SU-DHL-6 (cell line): ENCODE measurements around the gene PRKCZ.

Source experiments
- H2AFZ ChIP-seq: fragments of 200-600 bp; sonication (generic); 2 replicates; pipeline ENCODE4 v1.6.1; 2014; ENCODE audit warnings: low read depth, mild to moderate bottlenecking, moderate library complexity, mixed read lengths, antibody characterized with exemption, low read length; ENCODE audit not compliant: severe bottlenecking
- H3F3A ChIP-seq: fragments of 200-600 bp; shearing (Covaris generic); 2 replicates; pipeline ENCODE4 v1.6.0; 2016; ENCODE audit warnings: antibody characterized with exemption, mild to moderate bottlenecking; ENCODE audit not compliant: insufficient read depth
- H3K27ac ChIP-seq: fragments of 200-600 bp; sonication (generic); 2 replicates; pipeline ENCODE4 v1.5.1; 2016; ENCODE audit warnings: low read depth, mild to moderate bottlenecking, low read length, moderate library complexity, mixed read lengths
- H3K27me3 ChIP-seq: fragments of 200-600 bp; sonication (generic), shearing (Covaris generic); 2 replicates; pipeline ENCODE4 v1.6.0; 2014; ENCODE audit warnings: mild to moderate bottlenecking, low read length
- H3K36me3 ChIP-seq: fragments of 200-600 bp; sonication (generic); 2 replicates; pipeline ENCODE4 v1.6.1; 2014; ENCODE audit warnings: mild to moderate bottlenecking, low read length, mixed read lengths
- H3K4me2 ChIP-seq: fragments of 300-600, 200-600 bp; shearing (Covaris generic), sonication (generic); 2 replicates; pipeline ENCODE4 v1.6.0; 2014; ENCODE audit warnings: low read length, low read depth, mild to moderate bottlenecking; ENCODE audit not compliant: poor library complexity, severe bottlenecking
- H3K4me3 ChIP-seq: fragments of 200-600 bp; sonication (generic); 2 replicates; pipeline ENCODE4 v1.5.1; 2014; ENCODE audit warnings: antibody characterized with exemption, low read length, mild to moderate bottlenecking, mixed read lengths; ENCODE audit not compliant: insufficient read depth, poor library complexity, severe bottlenecking
- H3K79me2 ChIP-seq: fragments of 200-600 bp; sonication (generic); 2 replicates; pipeline ENCODE4 v1.6.1; 2014; ENCODE audit warnings: mild to moderate bottlenecking, low read length, moderate library complexity; ENCODE audit not compliant: insufficient read depth
- H3K9ac ChIP-seq: fragments of 200-600 bp; sonication (generic); 2 replicates; pipeline ENCODE4 v1.7.0; 2014; ENCODE audit warnings: mild to moderate bottlenecking, low read length
- H3K9me2 ChIP-seq: fragments of 200-600 bp; sonication (generic); replicated peaks from 2 replicates; pipeline ENCODE4 v1.6.1; 2014; ENCODE audit warnings: low read length; ENCODE audit not compliant: insufficient read depth
- H3K9me3 ChIP-seq: fragments of 200-600 bp; sonication (generic); 2 replicates; pipeline ENCODE4 v1.6.1; 2014; ENCODE audit warnings: low read length, mixed read lengths; ENCODE audit not compliant: insufficient read depth
- H4K20me1 ChIP-seq: fragments of 200-600 bp; sonication (generic); 2 replicates; pipeline ENCODE4 v1.6.1; 2014; ENCODE audit warnings: low read depth, mild to moderate bottlenecking, antibody characterized with exemption, low read length, moderate library complexity, mixed read lengths
- CTCF ChIP-seq: fragments of 200-600 bp; sonication (generic); IDR thresholded peaks from one replicate; pipeline ENCODE4 v1.5.1; 2017; ENCODE audit warnings: antibody characterized with exemption, mild to moderate bottlenecking, low read length, moderate library complexity; ENCODE audit not compliant: insufficient read depth, poor library complexity, severe bottlenecking
- EZH2phosphoT487 ChIP-seq: fragments of 200-600 bp; sonication (generic), shearing (Covaris generic); conservative IDR thresholded peaks from 2 replicates; pipeline ENCODE4 v1.6.1; 2018; ENCODE audit warnings: mild to moderate bottlenecking, antibody characterized with exemption, low read length, moderate library complexity, mixed read lengths

The PRKCZ gene

DNA sequence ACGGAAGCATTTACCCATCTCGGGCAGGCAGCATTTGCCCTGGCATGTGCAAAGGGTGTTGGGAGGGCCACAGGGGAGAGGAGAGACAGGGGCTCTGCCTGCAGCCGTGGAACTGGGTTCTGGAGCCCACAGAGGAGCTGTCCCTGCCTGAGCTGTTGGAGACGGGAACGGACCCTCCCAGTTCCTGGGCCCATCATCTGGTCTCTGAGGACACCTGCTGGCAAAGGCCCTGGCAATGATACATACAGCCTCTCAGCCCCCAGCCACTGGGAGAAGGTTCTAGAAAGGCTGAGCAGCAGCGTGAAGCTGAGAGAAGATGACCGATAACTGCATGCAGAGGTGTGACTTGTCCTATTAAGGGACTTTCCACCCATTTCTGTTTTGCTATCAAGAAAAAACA lies 113.0 kb downstream of the PRKCZ start:
- no peaks in the 10 kb centered on the region for H3K36me3 ChIP-seq
- no peak overlapping the region for H3K4me2 ChIP-seq
- H4K20me1 ChIP-seq, result no peaks in the 10 kb centered on the region
- H2AFZ ChIP-seq, result no peak overlapping the region
- H3F3A ChIP-seq, result no peaks in the 10 kb centered on the region
- no peak overlapping the region for H3K9ac ChIP-seq
- H3K27me3 ChIP-seq, result no peaks in the 10 kb centered on the region
- H3K27ac ChIP-seq, result no peak overlapping the region
- no peaks in the 10 kb centered on the region for H3K79me2 ChIP-seq
- TF ChIP-seq EZH2phosphoT487 (no peak), CTCF (no peak)
- H3K9me3 ChIP-seq, result no peaks in the 10 kb centered on the region
- no peak overlapping the region for H3K4me3 ChIP-seq
- H3K9me2 ChIP-seq, result no peaks in the 10 kb centered on the region

GRCh38 chr1:2165646-2166045 lies 115.4 kb downstream of the PRKCZ start:
- no peaks in the 10 kb centered on the region for H4K20me1 ChIP-seq
- no peak overlapping the region for H3K9ac ChIP-seq
- H3K27ac ChIP-seq, result no peak overlapping the region
- no peaks in the 10 kb centered on the region for H3K9me2 ChIP-seq
- H3K79me2 ChIP-seq, result no peaks in the 10 kb centered on the region
- H3K9me3 ChIP-seq, result no peaks in the 10 kb centered on the region
- TF ChIP-seq EZH2phosphoT487 (no peak), CTCF (no peak)
- H3K4me3 ChIP-seq, result no peak overlapping the region
- no peak overlapping the region for H3K4me2 ChIP-seq
- H3K36me3 ChIP-seq, result no peaks in the 10 kb centered on the region
- no peaks in the 10 kb centered on the region for H3K27me3 ChIP-seq
- H3F3A ChIP-seq, result no peaks in the 10 kb centered on the region
- no peak overlapping the region for H2AFZ ChIP-seq

DNA sequence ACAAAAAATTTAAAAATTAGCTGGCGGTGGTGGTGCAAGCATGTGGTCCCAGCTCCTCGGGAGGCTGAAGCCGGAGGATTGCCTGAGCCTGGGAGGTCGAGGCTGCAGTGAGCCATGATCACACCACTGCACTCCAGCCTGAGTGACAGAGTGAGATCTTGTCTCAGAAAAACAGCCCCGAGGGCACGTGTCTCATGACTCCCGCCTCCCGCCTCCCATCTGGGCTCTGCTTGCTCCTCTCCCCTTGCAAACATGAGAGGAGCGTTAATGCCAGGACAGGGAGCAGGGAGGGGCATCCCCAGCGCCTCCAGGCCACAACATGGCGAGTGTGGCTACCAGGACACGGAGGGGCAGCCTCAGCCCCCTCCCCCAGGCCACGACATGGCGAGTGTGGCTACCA lies 116.0 kb downstream of the PRKCZ start:
- no peaks in the 10 kb centered on the region for H3K27me3 ChIP-seq
- no peak overlapping the region for H3K4me3 ChIP-seq
- no peaks in the 10 kb centered on the region for H3K9me3 ChIP-seq
- no peaks in the 10 kb centered on the region for H3K36me3 ChIP-seq
- H3K9ac ChIP-seq, result no peak overlapping the region
- H3K4me2 ChIP-seq, result no peak overlapping the region
- H3K27ac ChIP-seq, result no peak overlapping the region
- H3K79me2 ChIP-seq, result no peaks in the 10 kb centered on the region
- H4K20me1 ChIP-seq, result no peaks in the 10 kb centered on the region
- no peak for TF ChIP-seq CTCF
- TF ChIP-seq EZH2phosphoT487, result no peak
- H2AFZ ChIP-seq, result no peak overlapping the region
- H3F3A ChIP-seq, result no peaks in the 10 kb centered on the region
- H3K9me2 ChIP-seq, result no peaks in the 10 kb centered on the region

- H3K9me2 ChIP-seq, result no peaks in the 10 kb centered on the region
- no peak overlapping the region for H3K27ac ChIP-seq
- H3K9ac ChIP-seq, result no peak overlapping the region
- H3K79me2 ChIP-seq, result no peaks in the 10 kb centered on the region
- TF ChIP-seq EZH2phosphoT487, result no peak
- TF ChIP-seq CTCF, result no peak
- no peak overlapping the region for H3K4me2 ChIP-seq
- H2AFZ ChIP-seq, result no peak overlapping the region
- no peaks in the 10 kb centered on the region for H3K9me3 ChIP-seq
- no peaks in the 10 kb centered on the region for H3K36me3 ChIP-seq
- no peaks in the 10 kb centered on the region for H3K27me3 ChIP-seq
- H3F3A ChIP-seq, result no peaks in the 10 kb centered on the region
- no peaks in the 10 kb centered on the region for H4K20me1 ChIP-seq
- no peak overlapping the region for H3K4me3 ChIP-seq
Observed at GRCh38 chr1:2166695-2167094, 116.5 kb downstream of the PRKCZ start.
